ENCODE data around the gene CDC37.
"Not testable (repeated sequence)": the region's sequence is repeated elsewhere in the genome, so short reads cannot be mapped to it uniquely, and the experiment has no call there.

The CDC37 gene

DNA sequence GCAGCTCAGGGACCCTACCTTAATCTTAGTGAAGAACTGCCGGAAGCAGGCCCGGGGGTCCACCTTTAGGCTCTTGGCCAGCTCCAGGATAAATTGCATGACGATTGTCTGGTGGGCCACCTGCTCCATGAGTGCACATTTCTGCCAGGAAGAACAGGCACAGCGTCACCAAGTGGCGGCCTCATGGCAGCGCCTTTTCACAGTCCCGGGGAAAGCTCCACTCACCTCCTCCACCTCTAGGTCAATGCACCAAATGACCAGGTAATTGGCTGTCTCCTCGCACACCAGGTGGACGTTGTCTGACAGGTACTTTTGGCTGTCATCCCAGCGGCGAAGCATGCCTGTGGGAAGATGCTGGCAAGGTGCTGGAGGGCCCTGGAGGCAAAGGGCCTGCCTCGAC, 8.3 kb downstream of the CDC37 start:
- DNase-seq (ENCODE audit: low read depth), result no peak

DNA sequence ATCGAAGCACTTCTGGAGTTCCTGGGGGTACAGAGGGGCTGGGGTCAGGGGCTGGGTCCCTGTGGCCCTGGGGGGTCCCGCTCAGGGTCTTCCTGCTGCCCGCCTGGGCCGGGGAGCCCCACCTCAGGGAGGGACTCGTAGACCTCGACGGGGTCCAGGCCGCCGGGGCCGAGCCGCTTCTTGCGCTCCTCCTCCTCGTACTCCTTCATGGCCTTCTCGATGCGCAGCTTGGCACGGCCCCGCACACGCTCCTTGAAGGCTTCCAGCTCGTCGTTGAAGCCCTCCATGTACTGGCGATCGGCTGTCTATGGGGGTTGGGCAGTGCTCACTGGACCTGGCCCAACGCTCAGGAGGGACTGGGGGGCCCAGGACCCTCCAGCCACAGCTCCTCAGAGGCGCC, 10.2 kb downstream of the CDC37 start:
- DNase-seq (ENCODE audit: low read depth), result no peak

DNA sequence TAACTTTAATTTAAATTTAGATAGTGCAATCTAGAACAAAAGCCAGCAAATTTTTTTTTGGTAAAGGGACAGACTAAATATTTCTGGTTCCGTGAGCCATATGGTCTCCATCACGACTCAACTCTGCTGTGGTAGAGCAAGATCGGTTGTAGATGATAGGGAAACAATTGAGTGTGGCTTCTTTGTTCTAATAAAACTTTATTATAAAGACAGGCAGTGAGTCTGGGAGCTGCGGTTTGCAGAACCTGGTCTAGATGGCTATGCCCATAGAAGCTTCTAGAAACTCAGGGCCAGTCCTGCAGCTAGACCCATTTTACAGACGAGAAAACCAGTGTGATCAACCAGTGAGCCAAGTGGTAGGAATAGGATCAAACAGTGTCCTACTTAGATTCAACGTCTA, 11.2 kb downstream of the CDC37 start:
- DNase-seq (ENCODE audit: low read depth), result no peak

DNA sequence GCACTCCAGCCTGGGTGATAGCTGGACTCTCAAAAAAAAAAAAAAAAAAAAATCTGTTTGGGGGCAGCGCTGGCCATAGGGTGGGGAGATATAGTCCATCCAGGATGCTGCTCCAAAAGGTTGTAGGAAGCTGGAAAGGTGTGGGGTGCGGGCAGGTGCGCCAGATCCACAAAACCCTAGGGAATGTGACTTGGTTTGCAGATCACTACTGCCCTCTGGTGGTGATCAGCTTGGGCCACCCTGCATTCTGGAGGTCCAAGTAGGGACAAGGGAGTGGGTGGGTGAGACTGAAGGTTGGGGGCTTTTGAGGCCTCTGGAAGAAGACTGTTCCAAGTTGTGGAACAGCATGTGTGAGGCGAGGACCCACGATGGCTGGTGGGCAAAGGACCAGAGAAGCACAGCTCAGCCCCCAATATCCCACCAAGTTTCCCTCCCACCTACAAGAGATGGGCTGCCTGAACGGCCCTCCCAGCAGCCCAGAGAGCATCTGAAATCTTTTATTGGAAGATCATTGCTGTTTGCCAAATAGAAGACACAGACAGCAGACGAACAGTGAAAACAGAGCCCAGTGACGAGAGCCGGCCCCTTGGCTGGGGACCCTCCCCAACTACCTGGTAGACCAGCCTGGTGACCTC, 12.6 kb downstream of the CDC37 start:
- DNase-seq (ENCODE audit: low read depth), result peak; percentile 50

DNA sequence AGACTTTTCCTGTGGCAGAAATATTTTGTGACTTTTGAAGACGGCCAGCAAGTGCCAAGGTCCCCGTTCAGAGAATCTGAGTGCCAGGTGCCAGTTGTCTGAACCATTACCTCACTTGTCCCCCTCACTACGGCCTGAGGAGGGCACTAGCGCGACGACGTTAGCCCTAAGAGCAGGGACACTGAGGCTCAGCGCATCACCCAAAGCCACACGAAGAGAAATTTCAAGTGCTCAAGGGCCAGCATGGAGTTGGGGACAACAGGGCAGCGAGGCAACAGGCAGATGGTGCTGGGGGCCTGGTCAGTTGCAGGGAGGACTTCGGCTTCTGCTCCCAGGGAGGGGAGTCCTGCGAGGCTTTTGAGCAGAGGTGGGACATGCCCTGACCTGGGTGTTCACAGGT, 13.5 kb downstream of the CDC37 start:
- no peak for DNase-seq (ENCODE audit: low read depth)

DNA sequence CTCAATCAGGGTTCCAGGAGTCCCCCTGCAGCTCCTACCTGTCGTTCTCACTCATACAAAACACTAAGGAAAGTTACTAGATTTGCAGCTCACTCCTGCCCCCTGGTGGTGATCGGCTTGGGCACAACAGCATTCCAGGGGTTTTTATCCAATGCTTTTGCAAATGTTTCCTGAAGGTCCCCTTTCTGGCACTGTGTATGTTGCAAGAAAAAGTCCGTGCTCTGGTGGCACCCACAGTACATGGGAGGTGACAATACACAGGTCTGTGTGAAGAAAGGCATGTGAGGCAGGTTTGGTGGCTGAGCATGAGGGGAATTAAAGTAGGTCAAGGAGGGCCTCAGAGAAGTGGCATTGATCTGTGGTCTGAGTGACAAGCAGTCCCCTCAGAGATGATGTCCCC, 14.4 kb downstream of the CDC37 start:
- peak; percentile 49 for DNase-seq (ENCODE audit: low read depth)

DNA sequence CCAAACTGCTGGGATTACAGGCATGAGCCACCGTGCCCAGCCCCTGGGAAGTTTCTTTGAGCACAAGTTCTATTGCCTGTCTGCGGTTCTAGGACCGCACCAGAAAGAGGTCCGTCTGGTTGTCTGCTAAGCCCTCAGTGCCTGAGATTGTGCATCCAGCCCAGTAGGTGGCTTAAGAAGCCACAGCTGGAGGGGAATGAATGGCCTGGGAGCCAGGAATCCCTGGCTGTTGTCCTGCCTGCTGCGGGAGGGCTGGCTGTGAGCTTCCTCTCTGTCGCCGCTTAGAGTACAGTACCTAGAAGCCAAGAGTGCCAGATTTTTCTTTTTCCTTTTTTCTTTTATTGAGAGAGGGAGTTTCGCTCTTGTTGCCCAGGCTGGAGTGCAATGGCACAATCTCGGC, 18.8 kb downstream of the CDC37 start:
- DNase-seq (ENCODE audit: low read depth), result no peak

DNA sequence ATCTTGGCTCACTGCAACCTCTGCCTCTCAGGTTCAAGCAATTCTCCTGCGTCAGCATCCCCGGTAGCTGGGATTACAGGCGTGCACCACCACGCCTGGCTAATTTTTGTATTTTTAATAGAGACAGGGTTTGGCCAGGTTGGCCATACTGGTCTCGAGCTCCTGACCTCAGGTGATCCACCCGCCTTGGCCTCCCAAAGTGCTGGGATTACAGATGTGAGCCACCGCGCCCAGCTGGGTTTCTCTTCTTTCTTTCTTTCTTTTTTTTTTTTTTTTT, 20.2 kb downstream of the CDC37 start:
- DNase-seq (ENCODE audit: low read depth), result not testable (repeated sequence)

DNA sequence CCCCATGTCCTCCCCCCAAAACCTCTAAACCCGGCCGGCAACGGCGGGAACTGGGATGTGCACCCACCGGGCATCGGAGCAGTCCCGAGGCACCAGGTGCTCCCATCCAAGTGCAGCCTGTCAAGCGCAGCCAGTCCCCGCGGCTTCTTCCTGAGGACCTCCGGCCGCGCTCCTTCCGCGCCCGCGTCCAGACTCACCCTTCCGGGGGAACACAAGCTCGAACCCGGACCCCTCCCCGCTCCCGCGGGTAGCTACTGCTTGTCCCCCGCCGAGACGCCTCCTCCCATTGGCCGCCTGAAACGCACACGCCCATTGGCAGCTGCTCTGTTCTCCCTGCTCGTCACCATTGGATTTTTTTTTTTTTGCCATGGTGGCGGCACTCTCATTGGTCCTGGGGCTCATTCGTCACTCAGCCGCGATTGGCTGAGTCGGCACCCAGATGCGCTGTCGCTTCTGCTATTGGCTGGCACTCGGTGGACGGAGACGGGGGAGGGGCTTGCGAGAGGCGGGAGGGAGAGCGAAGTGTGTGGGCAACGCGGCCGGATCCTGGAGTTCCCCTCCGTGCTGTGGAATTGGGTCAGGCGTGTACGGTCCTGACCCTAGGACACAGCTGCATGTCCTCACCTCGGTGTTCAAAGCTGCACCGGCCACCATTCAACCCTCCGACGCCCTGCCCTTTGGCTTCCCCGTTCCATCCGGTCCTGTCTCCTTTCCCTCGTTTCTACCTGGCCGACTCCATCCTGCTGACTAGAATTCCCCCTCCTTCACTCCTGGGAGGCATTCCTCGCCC, 22.8 kb downstream of the CDC37 start, which contains the start of gene TYK2:
TYK2 (minus strand) TSS at position 260 of the 790 bp plus-strand sequence. CDS start 2,166 bp downstream, outside the sequence.
- DNase-seq (ENCODE audit: low read depth), result peak; percentile 98

DNA sequence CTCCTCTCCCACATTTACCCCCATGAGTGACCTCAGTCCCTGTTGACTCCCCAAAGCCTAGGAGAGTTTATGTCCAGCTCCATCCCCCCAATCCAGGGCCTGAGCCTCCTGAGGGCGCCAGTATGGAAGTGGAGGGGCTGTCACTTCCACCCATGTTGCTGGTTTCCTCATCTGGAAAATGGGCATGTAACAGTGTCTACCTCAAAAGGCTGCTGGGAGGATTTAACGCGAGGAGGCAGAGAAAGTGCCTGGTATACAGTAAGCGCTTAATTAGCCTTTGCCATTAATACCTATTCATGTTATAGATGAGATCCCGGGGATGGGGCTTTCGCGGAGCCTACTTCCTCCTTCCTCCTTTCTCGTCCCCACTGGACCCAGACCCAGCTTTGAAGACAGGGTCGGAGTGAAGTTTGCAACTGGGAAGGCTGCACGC, 23.4 kb downstream of the CDC37 start:
- no peak for DNase-seq (ENCODE audit: low read depth)

DNA sequence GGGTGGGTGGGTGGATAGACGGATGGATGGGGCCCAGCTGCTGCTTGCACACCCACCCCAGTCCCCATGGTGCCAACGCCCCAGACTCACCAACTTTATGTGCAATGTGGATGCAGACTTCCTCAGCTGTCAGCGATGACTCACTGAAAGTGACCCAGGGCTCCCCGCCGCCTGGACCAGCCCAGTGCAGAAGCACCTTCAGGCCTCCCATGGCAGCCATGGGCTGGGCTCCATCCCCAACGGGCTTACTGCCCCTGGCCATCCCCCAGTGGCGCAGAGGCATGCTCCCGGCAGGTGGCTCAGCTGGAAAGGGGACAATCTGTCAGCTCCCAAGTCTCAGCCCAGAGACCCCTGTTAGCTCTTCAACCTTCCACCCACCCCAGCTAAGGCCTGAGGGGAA, 25.2 kb downstream of the CDC37 start:
- no peak for DNase-seq (ENCODE audit: low read depth)

DNA sequence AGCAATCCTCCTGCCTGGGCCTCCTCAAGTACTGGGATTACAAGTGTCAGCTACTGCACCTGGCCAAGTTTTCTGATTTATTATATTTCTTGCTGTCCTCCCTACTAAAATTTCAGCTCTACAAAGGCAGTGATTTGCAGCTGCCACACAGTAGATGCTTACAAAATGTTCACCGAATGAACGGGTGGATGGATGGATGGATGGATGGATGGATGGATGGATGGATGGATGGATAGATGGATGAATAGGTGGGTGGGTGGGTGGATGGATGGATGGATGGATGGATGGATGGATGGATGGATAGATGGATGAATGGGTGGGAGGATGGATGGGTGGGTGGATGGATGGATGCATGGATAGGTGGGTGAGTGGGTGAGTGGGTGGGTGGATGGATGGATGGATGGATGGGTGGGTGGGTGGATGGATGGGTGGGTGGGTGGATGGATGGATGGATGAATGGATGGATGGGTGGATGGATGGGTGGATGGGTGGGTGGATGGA, 26.2 kb downstream of the CDC37 start:
- DNase-seq (ENCODE audit: low read depth), result not testable (repeated sequence)

DNA sequence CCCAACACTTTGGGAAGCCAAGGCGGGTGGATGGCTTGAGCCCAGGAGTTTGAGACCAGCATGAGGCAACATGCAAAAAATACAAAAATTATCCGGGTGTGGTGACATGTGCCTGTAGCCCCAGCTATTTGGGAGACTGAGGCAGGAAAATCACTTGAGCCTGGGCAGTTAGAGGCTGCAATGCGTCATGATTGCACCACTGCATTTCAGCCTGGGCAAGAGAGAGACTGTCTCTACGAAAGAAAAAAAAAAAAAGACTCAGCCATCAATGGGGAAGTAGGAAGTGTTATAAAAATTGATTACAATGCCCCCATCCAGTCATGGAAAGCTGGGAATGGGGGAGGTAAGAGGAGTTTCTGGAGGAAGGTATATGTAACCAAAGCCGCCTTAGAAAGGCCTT, 28.4 kb downstream of the CDC37 start:
- no peak for DNase-seq (ENCODE audit: low read depth)

DNA sequence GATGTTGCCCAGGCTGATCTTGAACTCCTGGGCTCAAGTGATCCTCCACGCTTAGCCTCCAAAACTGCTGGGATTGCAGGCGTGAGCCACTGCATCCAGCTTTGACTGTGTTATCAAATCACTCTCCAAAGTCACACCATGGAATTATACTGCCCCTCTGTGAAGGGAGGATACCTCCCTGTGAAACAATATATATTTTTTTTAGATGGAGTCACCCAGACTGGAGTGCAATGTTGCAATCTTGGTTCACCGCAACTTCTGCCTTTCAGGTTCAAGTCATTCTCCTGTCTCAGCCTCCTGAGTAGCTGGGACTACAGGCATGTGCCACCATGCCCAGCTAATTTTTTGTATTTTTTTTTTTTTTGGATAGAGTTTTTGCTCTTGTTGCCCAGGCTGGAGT, 30.7 kb downstream of the CDC37 start:
- DNase-seq (ENCODE audit: low read depth), result no peak

DNA sequence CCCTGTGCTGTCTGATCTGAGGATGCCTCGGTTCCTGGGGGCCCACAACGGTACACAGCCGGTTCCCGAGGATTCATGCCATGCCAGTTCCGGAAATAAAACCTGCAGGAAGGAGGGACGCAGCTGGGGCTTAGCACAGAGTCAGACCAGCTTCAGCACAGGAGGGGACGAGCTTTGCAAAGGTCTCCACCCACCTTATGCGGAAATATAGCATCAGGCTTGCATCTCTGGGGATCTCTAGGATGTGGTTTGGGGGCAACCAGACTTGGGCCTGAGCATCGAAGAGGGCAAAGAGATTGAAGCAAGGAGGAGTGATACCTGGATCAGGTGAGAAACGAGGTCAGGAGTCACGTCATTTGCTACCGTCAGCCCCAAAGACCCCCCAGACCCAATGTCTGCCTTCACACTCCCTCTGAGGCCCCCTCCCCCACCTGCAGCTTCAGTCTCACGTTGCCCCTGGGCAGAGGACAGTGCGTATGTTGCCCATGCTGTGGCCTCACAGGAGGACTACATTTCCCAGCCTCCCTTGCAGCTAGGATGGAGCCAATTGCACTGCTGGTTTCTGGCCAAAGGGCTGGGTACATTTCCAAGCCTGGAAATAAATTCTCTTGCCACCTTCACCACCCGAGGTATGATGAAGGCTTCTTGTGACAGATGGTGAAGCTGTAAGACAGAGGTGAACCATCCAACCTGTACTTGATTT, 35.1 kb downstream of the CDC37 start:
- no peak for DNase-seq (ENCODE audit: low read depth)

DNA sequence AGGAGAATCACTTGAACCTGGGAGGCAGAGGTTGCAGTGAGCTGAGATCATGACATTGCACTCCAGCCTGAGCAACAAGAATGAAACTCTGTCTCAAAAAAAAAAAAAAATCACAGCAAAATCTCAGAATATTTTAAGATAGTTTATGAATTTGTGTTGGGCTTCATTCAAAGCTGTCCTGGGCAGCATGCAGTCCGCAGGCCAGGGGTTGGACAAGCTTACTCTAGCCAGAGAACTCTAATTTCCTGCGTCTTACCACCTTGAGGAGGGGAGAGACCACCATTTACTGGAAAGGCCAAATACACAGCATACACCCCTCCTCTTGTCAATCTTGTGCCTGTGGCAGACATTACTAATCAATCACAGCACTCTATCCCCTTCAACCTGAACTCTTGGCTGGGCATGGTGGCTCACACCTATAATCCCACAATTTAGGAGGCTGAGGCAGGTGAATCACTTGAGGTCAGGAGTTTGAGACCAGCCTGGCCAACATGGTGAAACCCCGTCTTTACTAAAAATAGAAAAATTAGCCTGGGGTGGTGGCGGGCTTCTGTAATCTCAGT, 36.3 kb downstream of the CDC37 start:
- DNase-seq (ENCODE audit: low read depth), result not testable (repeated sequence)

DNA sequence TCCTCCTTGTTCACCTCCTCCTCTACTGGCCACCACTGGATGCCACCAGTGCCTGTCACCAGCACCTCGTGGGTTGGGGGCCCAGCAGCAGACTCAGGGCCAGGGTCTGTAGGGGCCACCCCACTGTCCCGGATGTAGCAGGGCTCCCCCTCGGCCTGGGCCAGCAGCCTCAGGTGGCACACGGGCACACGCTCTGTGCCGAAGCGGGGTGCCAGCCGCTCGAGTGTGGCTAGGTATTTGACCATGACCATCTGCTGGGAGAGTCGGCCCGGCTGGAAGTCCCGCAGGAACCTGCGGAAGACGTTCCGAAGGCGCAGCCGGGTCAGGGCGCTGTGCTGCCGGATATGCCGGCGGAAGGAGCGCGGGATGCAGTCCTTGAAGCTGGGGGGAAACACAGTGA, 37.8 kb downstream of the CDC37 start:
- DNase-seq (ENCODE audit: low read depth), result no peak

DNA sequence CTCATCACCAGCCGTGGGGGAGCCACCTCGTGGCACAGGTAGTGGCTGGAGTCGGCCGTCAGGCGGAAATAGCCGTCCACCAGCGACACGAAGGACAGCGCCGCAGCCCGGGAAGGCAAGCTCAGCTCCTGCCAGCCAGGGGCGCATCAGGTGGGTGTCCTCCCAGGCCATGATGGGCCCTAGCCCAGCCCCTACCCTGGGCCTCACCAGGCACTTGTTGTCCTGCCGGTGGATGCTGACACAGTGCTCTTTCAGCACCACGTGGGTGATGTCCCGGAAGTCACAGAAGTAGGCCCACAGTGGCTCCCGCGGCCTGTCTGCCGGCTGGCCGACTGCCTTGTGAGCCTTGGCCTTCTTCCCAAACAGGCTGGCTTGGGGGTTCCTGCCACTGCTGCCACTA, 38.7 kb downstream of the CDC37 start:
- no peak for DNase-seq (ENCODE audit: low read depth)

DNA sequence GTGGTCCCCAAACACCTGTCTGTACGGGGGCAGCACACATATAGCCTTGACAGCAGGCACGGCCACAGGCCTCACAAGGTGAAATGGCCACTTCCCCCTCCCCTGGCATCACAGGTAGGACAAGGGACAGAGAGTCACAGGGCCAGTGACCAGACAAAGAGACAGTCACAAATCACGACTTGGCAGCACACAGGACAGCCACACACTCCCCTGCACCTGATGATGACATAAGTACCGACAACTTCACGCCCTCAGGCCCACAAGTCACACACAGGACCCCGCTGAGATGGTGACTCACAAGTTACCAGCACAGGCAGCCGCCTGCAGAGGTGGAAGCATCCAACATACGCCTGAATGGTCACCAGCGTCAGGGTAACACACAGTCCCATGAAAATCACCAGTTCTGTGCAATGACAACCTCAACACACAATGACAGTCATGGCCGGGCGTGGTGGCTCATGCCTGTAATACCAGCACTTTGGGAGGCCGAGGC, 39.5 kb downstream of the CDC37 start:
- no peak for DNase-seq (ENCODE audit: low read depth)

DNA sequence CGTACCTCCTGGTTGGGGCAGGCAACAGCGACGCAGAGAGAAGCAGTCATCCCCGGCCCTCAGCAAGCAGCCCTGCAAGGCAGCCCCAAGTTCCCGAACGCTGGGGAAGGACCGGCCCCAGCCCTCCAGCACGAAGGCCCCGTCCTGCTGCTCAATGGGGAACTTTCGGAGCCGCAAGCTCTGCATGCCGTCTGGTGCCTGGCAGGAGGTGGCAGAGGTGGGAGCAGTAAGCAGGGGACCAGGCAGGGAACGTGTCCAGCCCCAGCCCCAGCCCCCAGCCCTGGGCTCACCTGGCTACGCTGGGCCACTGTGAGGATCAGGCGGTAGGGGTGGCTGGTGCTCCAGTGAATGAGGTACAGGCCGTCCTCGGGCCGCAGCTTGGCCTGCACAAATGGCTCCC, 41.1 kb downstream of the CDC37 start:
- no peak for DNase-seq (ENCODE audit: low read depth)

DNA sequence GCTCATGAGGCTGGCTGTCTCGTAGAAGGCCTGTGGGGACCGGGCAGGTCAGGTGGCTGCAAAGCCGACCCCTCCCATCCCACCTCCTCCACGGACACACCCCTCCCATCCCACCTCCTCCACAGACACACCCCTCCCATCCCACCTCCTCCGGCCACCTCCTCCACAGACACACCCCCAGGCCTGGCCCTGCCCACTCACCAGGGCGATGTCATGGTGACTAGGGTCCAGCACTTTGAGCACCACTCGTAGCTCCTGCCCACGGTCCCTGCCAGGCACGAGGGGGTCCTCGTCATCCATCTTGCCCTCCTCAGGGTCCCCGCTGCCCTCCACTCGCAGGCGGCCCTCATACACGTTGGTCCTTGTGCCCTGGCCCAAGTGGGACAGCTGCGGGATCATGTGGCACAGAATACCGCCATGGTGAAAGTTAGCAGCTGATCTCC, 41.8 kb downstream of the CDC37 start:
- DNase-seq (ENCODE audit: low read depth), result no peak

DNA sequence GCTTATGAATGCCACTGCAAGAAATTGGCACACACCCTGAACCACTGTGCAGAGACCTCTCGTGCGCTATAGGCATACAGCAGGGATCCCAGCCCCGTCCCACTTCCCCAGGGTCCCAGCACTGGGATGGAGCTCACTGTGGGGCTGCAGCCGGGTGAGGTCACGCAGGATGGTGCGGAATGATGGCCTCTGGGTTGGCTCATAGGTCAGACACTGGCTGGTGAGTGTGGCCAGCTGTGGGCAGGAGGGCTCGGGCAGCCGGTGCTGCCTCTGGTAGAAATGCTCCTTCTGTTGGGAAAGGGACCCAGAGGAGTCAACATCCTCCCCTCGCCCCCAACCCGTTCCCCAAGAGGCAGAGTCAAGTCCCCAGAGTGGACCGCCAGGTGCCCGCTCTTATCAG, 46.9 kb downstream of the CDC37 start:
- no peak for DNase-seq (ENCODE audit: low read depth)

Measured in fibroblast of gingiva (primary cell).